Measurements from ENCODE around the gene FEV.

The FEV gene

GRCh38 chr2:219022041-219022440, 37.1 kb upstream of the FEV start:
- TF ChIP-seq CTCF (conservative IDR thresholded peaks at IDR 0.05), result no peak

GRCh38 chr2:219021591-219021990, 36.6 kb upstream of the FEV start:
- H3K27ac ChIP-seq, result no peak overlapping the region
- no peak for TF ChIP-seq CTCF (conservative IDR thresholded peaks at IDR 0.05)

More at GRCh38 chr2:219022041-219022440, 37.1 kb upstream of the FEV start:
- H3K27ac ChIP-seq, result no peak overlapping the region

GRCh38 chr2:219020604-219021365, 35.8 kb upstream of the FEV start:
- H3K27ac ChIP-seq, result peak overlapping the region; percentile 21; the same call in 1 of the 2 replicates
- TF ChIP-seq CTCF (conservative IDR thresholded peaks at IDR 0.05), result no peak

- no peak overlapping the region for H3K27ac ChIP-seq
- no peak for TF ChIP-seq CTCF (conservative IDR thresholded peaks at IDR 0.05)
Measured at GRCh38 chr2:219019436-219019835, 34.5 kb upstream of the FEV start.

- no peak for TF ChIP-seq CTCF (conservative IDR thresholded peaks at IDR 0.05)
- H3K27ac ChIP-seq, result no peak overlapping the region
Measured at GRCh38 chr2:219018726-219019125, 33.7 kb upstream of the FEV start.

- TF ChIP-seq CTCF (conservative IDR thresholded peaks at IDR 0.05), result no peak
- no peak overlapping the region for H3K27ac ChIP-seq
Measured at GRCh38 chr2:219018286-219018685, 33.3 kb upstream of the FEV start.

GRCh38 chr2:219017201-219017931, 32.4 kb upstream of the FEV start:
- H3K27ac ChIP-seq, result no peak overlapping the region
- no peak for TF ChIP-seq CTCF (conservative IDR thresholded peaks at IDR 0.05)

Measured in VCaP (cell line).